K562 (cell line): ENCODE data around the gene PRR7. TPM values are rescaled to one million over a fixed set of nuclear protein-coding genes. Genes with fewer than 3 reads are reported as not detected.

Experiments used
- ATF6 ChIP-seq: sonication (generic); formaldehyde crosslinking; IDR thresholded peaks from 2 replicates; pipeline ENCODE4 v1.4.0; 2020; ENCODE audit warnings: mild to moderate bottlenecking, missing genetic modification reagents
- CTBP1 ChIP-seq: fragments of 450-650 bp; IDR thresholded peaks from 2 replicates; pipeline ENCODE4 v1.6.1; 2016; ENCODE audit warnings: borderline replicate concordance
- CTCFL ChIP-seq: IDR thresholded peaks from 2 replicates; pipeline ENCODE4 v1.6.1; 2011; ENCODE audit warnings: borderline replicate concordance, low read depth, mild to moderate bottlenecking, moderate library complexity, low read length; ENCODE audit not compliant: insufficient read depth, poor library complexity, severe bottlenecking
- HDAC2 ChIP-seq: fragments of 450-650 bp; IDR thresholded peaks from 2 replicates; pipeline ENCODE4 v1.6.1; 2016; ENCODE audit warnings: mild to moderate bottlenecking
- HIVEP1 ChIP-seq: fragments of 250-450 bp; sonication (Bioruptor Pico); IDR thresholded peaks from 2 replicates; pipeline ENCODE4 v1.4.0; 2020; ENCODE audit warnings: mild to moderate bottlenecking
- PURB ChIP-seq: sonication (generic); formaldehyde crosslinking; IDR thresholded peaks from 2 replicates; pipeline ENCODE4 v1.9.0; 2021; ENCODE audit warnings: low read depth, mild to moderate bottlenecking, missing genetic modification reagents
- SIN3A ChIP-seq, 2 experiments: fragments of 150-350 bp in 1 of 2; IDR thresholded peaks; 2 replicates each; pipeline ENCODE4 v1.6.1; 2011 to 2016; ENCODE audit warnings: borderline replicate concordance in 2 of 2, low read depth in 2 of 2, low read length in 2 of 2, mild to moderate bottlenecking in 2 of 2, moderate library complexity in 2 of 2; ENCODE audit not compliant: control insufficient read depth in 1 of 2
- SMC3 ChIP-seq: conservative IDR thresholded peaks from 2 replicates; pipeline ENCODE4 v1.6.1; 2011; ENCODE audit warnings: low read depth, low read length, improper control_type of control experiment; ENCODE audit not compliant: insufficient read depth
- ZBTB12 ChIP-seq: fragments of 250-450 bp; sonication (Bioruptor Pico); IDR thresholded peaks from 2 replicates; pipeline ENCODE4 v1.4.0; 2020
- ZEB2 ChIP-seq: fragments of 450-650 bp; IDR thresholded peaks from 2 replicates; pipeline ENCODE4 v1.6.1; 2016
- ZNF644 ChIP-seq: fragments of 200-800 bp; sonication (Bioruptor generic); IDR thresholded peaks from 2 replicates; pipeline ENCODE4 v1.6.1; 2016; ENCODE audit warnings: low read depth, missing genetic modification characterization, missing compliant biosample characterization
- ZZZ3 ChIP-seq: fragments of 450-650 bp; IDR thresholded peaks from 2 replicates; pipeline ENCODE4 v1.6.1; 2016; ENCODE audit warnings: antibody characterized with exemption, mild to moderate bottlenecking, moderate library complexity
- polyA plus RNA-seq, 8 experiments: library from polyadenylated mRNA; depleted of rRNA in 4 of 8; stranded (reverse) in 5 of 8; unstranded in 3 of 8; fragments of >200 nt; fragmentation: Nextera tagmentation in 2 of 8; fragmentation: Illumina TruSeq in 1 of 8; extraction: Ambion mirVana in 2 of 8; extraction: Trizol in 1 of 8; gene quantifications; 2 replicates each; pipeline versions ENCODE4 v1.2.1 to v1.2.3, GENCODE V29; 2011 to 2014; ENCODE audit warnings: inconsistent platforms in 1 of 8, missing spikeins in 1 of 8
- total RNA-seq, 7 experiments: library from RNA; depleted of rRNA in 6 of 7; stranded (reverse); fragments of >200 nt in 6 of 7; fragmentation: Illumina TruSeq in 2 of 7; extraction: Trizol in 2 of 7; gene quantifications; 2 replicates each; pipeline versions ENCODE4 v1.2.1 to v1.2.3, GENCODE V29; 2011 to 2021; ENCODE audit warnings: low replicate concordance in 1 of 7

The PRR7 gene
- total and polyA plus RNA-seq, 9 of the 15 experiments (the other 6 are each of a cell fraction or from before 2014, with no cell fraction given), result 0.80 to 11.3 (median 10.4) TPM; not detected in 4

GRCh38 chr5:177455036-177455660 is 8.5 kb downstream of the PRR7 start (continued):
- TF ChIP-seq HDAC2 (0 out of 2 replicates have a peak, but pooled peaks have one; percentile 5), CTBP1 (peak; percentile 98), SMC3 (peak; percentile 42; the same call in 1 of the 2 replicates), SIN3A (IDR thresholded peaks at IDR 0.05; ENCODE audit: borderline replicate concordance in 2 of 2, control insufficient read depth in 1 of 2, low read depth in 2 of 2, low read length in 2 of 2) (0 out of 4 replicates have a peak, but pooled peaks of 1 of the 2 experiments have one; percentile 48), ATF6 (CRISPR knock-in tag) (peak; percentile 63; the same call in 1 of the 2 replicates), PURB (no peak), ZEB2 (peak; percentile 92), CTCFL (peak; percentile 99), ZZZ3 (no peak), ZNF644 (tag) (peak; percentile 57; the same call in 1 of the 2 replicates), ZBTB12 (CRISPR knock-in tag) (peak; percentile 24; the same call in 1 of the 2 replicates), HIVEP1 (peak; percentile 14; the same call in 1 of the 2 replicates)
